Panc1 (cell line): Measurements from ENCODE around the gene SGSH. TPM values are rescaled to one million over a fixed set of nuclear protein-coding genes. Genes with fewer than 3 reads are reported as not detected.

ENCODE experiments used
- ATAC-seq: fragments of 200-7000 bp; cut with Tn5 transposase; 2 replicates; pipeline ENCODE4 v1.9.1; 2020; ENCODE audit warnings: mild to moderate bottlenecking, moderate library complexity
- BruUV-seq: library from RNA; stranded (reverse); fragments of 400-500 nt; replicated peaks from 2 replicates; lab custom pipeline; 2021; lab: Mats Ljungman, UMichigan
- CTCF ChIA-PET: fragments of 300-600 bp; sonication (Branson Sonifier 250); formaldehyde crosslinking; loops from one replicate; lab custom pipeline; 2022; ENCODE audit warnings: antibody characterized with exemption; lab: Charles Lee
- POLR2A ChIA-PET: fragments of 300-600 bp; sonication (Branson Sonifier 250); formaldehyde crosslinking; loops from one replicate; lab custom pipeline; 2022; ENCODE audit warnings: antibody characterized with exemption; lab: Charles Lee
- DNase-seq: peaks from one replicate; pipeline ENCODE4 v3.0.0-alpha.2; 2010; ENCODE audit warnings: low read depth, low spot score
- H3K27ac ChIP-seq: 2 replicates; pipeline ENCODE4 v1.5.1; 2011; ENCODE audit warnings: mild to moderate bottlenecking, low read length, inconsistent platforms
- H3K27me3 ChIP-seq: fragments of 200-500 bp; sonication (Bioruptor generic); 2 replicates; pipeline ENCODE4 v1.6.0; 2014; ENCODE audit warnings: low read length, inconsistent platforms; ENCODE audit not compliant: control insufficient read depth, insufficient read depth
- H3K36me3 ChIP-seq: fragments of 200-500 bp; sonication (Bioruptor generic); 2 replicates; pipeline ENCODE4 v1.5.1; 2014; ENCODE audit warnings: inconsistent platforms, mild to moderate bottlenecking, low read length, moderate library complexity; ENCODE audit not compliant: control insufficient read depth, insufficient read depth
- H3K4me1 ChIP-seq: 2 replicates; pipeline ENCODE4 v1.5.1; 2011; ENCODE audit warnings: inconsistent platforms, mild to moderate bottlenecking, low read length, moderate library complexity; ENCODE audit not compliant: control insufficient read depth, insufficient read depth
- H3K4me3 ChIP-seq, 2 experiments: 2 replicates each; pipeline ENCODE4 v1.5.1; 2011 to 2012; ENCODE audit warnings: low read depth in 2 of 2, low read length in 2 of 2, mild to moderate bottlenecking in 2 of 2, inconsistent platforms in 1 of 2, moderate library complexity in 1 of 2
- H3K9me3 ChIP-seq: fragments of 200-500 bp; sonication (Bioruptor generic); 2 replicates; pipeline ENCODE4 v1.5.1; 2014; ENCODE audit warnings: low read depth, mild to moderate bottlenecking, inconsistent platforms, low read length, moderate library complexity; ENCODE audit not compliant: control insufficient read depth, insufficient read depth
- POLR2AphosphoS5 ChIP-seq: IDR thresholded peaks from 2 replicates; pipeline ENCODE4 v1.6.1; 2012; ENCODE audit warnings: mild to moderate bottlenecking, low read depth, low read length, moderate library complexity
- SIN3A ChIP-seq: IDR thresholded peaks from 2 replicates; pipeline ENCODE4 v1.6.1; 2012; ENCODE audit warnings: low read depth, mild to moderate bottlenecking, low read length, moderate library complexity, borderline replicate concordance; ENCODE audit not compliant: insufficient read depth
- TCF7L2 ChIP-seq: IDR thresholded peaks from 2 replicates; pipeline ENCODE4 v1.6.1; 2011; ENCODE audit warnings: mild to moderate bottlenecking, low read depth, low read length, inconsistent platforms
- in situ Hi-C: cut with HindIII; loops from 2 replicates; pipeline ENCODE4 v1.10.0; 2016; ENCODE audit warnings: low sequenced_read_pairs, low pct_unique_long_range_greater_than_20kb
- intact Hi-C: fragments of 100-400 bp; cut with micrococcal nuclease; formaldehyde crosslinking; loops from one replicate; pipeline ENCODE4 v1.10.0; 2022; ENCODE audit not compliant: unreplicated experiment
- total RNA-seq: library from RNA; stranded (reverse); gene quantifications from one replicate; pipeline ENCODE4 v1.2.1, GENCODE V29; 2021; ENCODE audit not compliant: unreplicated experiment
- TF ChIP-seq, protein P1 (sequence below), 2 experiments: IDR thresholded peaks; 2 replicates each; pipeline ENCODE4 v1.6.1; 2011 to 2012; ENCODE audit warnings: low read depth in 2 of 2, control low read depth in 1 of 2, low read length in 1 of 2, mild to moderate bottlenecking in 1 of 2, moderate library complexity in 1 of 2; ENCODE audit not compliant: insufficient read depth in 1 of 2
- TF ChIP-seq, protein P2 (sequence below): fragments of 450-650 bp; IDR thresholded peaks from 2 replicates; pipeline ENCODE4 v1.5.1; 2017; ENCODE audit warnings: mild to moderate bottlenecking

Gene SGSH
- total RNA-seq, 1 experiment from 2014 or later: 70.2 TPM

DNA sequence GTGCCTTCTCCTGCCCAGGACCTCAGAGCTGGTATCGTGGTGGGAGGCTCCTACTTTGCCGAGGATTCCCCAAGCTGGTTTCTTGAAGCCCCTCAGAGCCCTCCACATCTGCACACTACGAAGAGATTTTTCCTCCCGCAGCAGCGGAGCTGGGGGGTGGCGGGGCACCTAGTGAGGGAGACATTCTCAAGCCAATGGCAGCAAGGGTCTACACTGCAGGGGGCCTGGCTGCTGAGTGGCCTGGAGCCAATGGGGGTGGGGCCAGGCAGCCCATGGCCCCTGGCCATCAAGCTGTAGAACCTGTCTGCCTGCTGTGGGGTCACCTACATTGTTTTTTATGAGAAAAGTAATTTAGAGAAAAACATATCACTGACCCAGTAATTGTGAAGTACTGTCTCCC lies 5.1 kb upstream of the SGSH start:
- Histone ChIP-seq H3K27me3 (no peaks in the 10 kb centered on the region), H3K36me3 (no peaks in the 10 kb centered on the region), H3K4me3 (no peak overlapping the region), H3K9me3 (no peaks in the 10 kb centered on the region), H3K27ac (no peak overlapping the region), H3K4me1 (peaks cover 7% of the 10 kb centered on the region; the same call in 1 of the 2 replicates)
- BruUV-seq: no TSS peak
- no peak for ATAC-seq
- TF ChIP-seq POLR2AphosphoS5: no peak
- no peak for TF ChIP-seq TCF7L2
- ChIA-PET CTCF (interaction anchor here (0.5 kb wide), 1 partner anchor 59 kb away, joined by 3 read pairs; no protein-coding TSS in a partner anchor), POLR2A (no interaction called here)
- intact Hi-C loops: no loop called here
- in situ Hi-C loops: no loop called here
- DNase-seq: no peak

DNA sequence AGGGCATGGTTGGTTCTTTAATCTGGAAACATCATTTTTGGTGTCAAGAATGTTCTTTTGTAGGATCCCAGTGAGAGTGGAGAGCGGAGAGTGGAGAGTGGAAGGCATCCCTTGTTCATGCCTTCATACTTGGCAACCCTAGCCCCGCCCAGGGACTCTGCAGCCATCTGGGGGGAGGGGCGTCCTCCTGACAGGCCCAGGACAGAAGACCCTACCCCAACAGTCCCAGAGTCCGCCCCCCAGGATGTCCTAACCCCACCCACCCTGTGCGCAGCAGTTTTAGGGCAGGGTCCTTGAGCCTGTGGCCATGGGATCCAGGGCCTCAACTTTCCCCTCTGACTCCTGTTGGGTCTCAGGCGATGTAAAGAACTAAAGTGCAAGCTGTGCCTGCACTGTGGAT lies 4.5 kb upstream of the SGSH start:
- in situ Hi-C loops (no loop called here), intact Hi-C loops (no loop called here)
- Histone ChIP-seq H3K36me3 (no peaks in the 10 kb centered on the region; the same call in 1 of the 2 replicates), H3K27me3 (no peaks in the 10 kb centered on the region), H3K27ac (no peak overlapping the region), H3K4me3 (no peak overlapping the region), H3K4me1 (peaks cover 7% of the 10 kb centered on the region; the same call in 1 of the 2 replicates), H3K9me3 (no peaks in the 10 kb centered on the region)
- no peak for ATAC-seq
- CTCF ChIA-PET: no interaction called here
- POLR2A ChIA-PET: interaction anchor here (0.6 kb wide), 1 partner anchor 78 kb away, joined by 5 read pairs; no protein-coding TSS in a partner anchor
- DNase-seq: no peak
- no TSS peak for BruUV-seq
- TF ChIP-seq TCF7L2: no peak
- TF ChIP-seq, protein P1, sequence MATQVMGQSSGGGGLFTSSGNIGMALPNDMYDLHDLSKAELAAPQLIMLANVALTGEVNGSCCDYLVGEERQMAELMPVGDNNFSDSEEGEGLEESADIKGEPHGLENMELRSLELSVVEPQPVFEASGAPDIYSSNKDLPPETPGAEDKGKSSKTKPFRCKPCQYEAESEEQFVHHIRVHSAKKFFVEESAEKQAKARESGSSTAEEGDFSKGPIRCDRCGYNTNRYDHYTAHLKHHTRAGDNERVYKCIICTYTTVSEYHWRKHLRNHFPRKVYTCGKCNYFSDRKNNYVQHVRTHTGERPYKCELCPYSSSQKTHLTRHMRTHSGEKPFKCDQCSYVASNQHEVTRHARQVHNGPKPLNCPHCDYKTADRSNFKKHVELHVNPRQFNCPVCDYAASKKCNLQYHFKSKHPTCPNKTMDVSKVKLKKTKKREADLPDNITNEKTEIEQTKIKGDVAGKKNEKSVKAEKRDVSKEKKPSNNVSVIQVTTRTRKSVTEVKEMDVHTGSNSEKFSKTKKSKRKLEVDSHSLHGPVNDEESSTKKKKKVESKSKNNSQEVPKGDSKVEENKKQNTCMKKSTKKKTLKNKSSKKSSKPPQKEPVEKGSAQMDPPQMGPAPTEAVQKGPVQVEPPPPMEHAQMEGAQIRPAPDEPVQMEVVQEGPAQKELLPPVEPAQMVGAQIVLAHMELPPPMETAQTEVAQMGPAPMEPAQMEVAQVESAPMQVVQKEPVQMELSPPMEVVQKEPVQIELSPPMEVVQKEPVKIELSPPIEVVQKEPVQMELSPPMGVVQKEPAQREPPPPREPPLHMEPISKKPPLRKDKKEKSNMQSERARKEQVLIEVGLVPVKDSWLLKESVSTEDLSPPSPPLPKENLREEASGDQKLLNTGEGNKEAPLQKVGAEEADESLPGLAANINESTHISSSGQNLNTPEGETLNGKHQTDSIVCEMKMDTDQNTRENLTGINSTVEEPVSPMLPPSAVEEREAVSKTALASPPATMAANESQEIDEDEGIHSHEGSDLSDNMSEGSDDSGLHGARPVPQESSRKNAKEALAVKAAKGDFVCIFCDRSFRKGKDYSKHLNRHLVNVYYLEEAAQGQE (IDR thresholded peaks at IDR 0.05; ENCODE audit: insufficient read depth in 1 of 2, low read depth in 2 of 2, low read length in 1 of 2): no peak
- TF ChIP-seq, protein P2, sequence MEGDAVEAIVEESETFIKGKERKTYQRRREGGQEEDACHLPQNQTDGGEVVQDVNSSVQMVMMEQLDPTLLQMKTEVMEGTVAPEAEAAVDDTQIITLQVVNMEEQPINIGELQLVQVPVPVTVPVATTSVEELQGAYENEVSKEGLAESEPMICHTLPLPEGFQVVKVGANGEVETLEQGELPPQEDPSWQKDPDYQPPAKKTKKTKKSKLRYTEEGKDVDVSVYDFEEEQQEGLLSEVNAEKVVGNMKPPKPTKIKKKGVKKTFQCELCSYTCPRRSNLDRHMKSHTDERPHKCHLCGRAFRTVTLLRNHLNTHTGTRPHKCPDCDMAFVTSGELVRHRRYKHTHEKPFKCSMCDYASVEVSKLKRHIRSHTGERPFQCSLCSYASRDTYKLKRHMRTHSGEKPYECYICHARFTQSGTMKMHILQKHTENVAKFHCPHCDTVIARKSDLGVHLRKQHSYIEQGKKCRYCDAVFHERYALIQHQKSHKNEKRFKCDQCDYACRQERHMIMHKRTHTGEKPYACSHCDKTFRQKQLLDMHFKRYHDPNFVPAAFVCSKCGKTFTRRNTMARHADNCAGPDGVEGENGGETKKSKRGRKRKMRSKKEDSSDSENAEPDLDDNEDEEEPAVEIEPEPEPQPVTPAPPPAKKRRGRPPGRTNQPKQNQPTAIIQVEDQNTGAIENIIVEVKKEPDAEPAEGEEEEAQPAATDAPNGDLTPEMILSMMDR: no peak
- TF ChIP-seq SIN3A: no peak
- no peak for TF ChIP-seq POLR2AphosphoS5

DNA sequence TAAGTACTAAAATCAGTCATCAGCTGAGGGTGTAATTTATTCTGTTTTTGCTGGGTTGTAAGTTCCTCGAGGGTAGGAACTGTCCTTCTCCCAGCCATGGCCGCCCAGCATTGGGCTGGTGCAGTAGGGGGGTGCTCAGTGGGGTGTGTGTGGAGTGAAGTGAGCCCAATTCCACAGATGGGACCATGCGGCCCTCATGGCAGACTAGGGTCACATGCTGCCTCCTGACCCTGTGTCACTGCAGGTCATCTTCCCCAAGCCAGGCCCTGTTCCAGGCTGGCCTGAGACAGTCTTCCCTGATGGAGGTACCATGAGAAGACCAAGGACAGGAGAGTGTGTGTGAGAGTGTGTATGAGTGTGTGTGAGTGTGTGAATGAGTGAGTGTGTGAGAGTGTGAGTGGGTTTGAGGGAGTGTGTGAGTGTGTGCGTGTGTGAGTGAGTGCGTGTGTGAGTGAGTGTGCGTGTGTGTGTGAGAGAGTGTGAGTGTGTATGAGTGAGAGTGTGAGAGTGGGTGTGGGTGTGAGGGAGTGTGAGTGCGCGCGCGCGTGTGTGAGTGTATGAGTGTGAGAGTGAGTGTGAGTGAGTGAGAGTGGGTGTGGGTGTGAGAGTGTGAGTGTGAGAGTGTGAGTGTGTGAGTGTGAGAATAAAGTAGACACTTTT lies 3.8 kb upstream of the SGSH start:
- Histone ChIP-seq H3K27me3 (no peaks in the 10 kb centered on the region), H3K4me3 (no peak overlapping the region), H3K4me1 (peaks cover 12% of the 10 kb centered on the region), H3K9me3 (no peaks in the 10 kb centered on the region), H3K36me3 (no peaks in the 10 kb centered on the region; the same call in 1 of the 2 replicates), H3K27ac (no peak overlapping the region)
- intact Hi-C loops: no loop called here
- in situ Hi-C loops: no loop called here
- DNase-seq (no peak), ATAC-seq (no peak)
- no TSS peak for BruUV-seq
- TF ChIP-seq, protein P2: no peak
- TF ChIP-seq POLR2AphosphoS5: no peak
- no peak for TF ChIP-seq TCF7L2
- TF ChIP-seq, protein P1 (IDR thresholded peaks at IDR 0.05; ENCODE audit: insufficient read depth in 1 of 2, low read depth in 2 of 2, low read length in 1 of 2): no peak
- TF ChIP-seq SIN3A: no peak
- ChIA-PET CTCF (no interaction called here), POLR2A (no interaction called here)
